Activated naive CD4-positive, alpha-beta T cell treated with anti-CD3 and anti-CD28 coated beads for 36 hours (primary cell): ENCODE data around the gene MGAT1. TPM values are rescaled to one million over a fixed set of nuclear protein-coding genes. Genes with fewer than 3 reads are reported as not detected.

Source experiments
- CTCF ChIA-PET: fragments of 350-600 bp; sonication (Branson Sonifier 250); formaldehyde crosslinking; loops from one replicate; lab custom pipeline; 2021; ENCODE audit warnings: antibody characterized with exemption; lab: Charles Lee
- DNase-seq: peaks from one replicate; pipeline ENCODE4 v3.0.0-alpha.2; 2020
- H3K27ac Mint-ChIP-seq: one replicate; pipeline ENCODE4 v1.8.0; 2021; ENCODE audit warnings: mild to moderate bottlenecking, mixed read lengths
- H3K27me3 Mint-ChIP-seq: one replicate; pipeline ENCODE4 v1.8.0; 2021; ENCODE audit warnings: low read depth, mixed read lengths
- H3K36me3 Mint-ChIP-seq: one replicate; pipeline ENCODE4 v1.8.0; 2021; ENCODE audit warnings: low read depth, mixed read lengths
- H3K4me1 Mint-ChIP-seq: one replicate; pipeline ENCODE4 v1.8.0; 2021; ENCODE audit warnings: low read depth, mixed read lengths
- H3K4me3 Mint-ChIP-seq: one replicate; pipeline ENCODE4 v1.8.0; 2021; ENCODE audit warnings: mild to moderate bottlenecking, moderate library complexity, mixed read lengths
- H3K9me3 Mint-ChIP-seq: one replicate; pipeline ENCODE4 v1.8.0; 2021; ENCODE audit warnings: mixed read lengths
- intact Hi-C: fragments of 100-400 bp; cut with micrococcal nuclease; formaldehyde crosslinking; loops from one replicate; pipeline ENCODE4 v1.15.1; 2023
- total RNA-seq, 2 experiments: library from RNA; stranded (reverse); gene quantifications; one replicate each; pipeline ENCODE4 v1.2.3, GENCODE V29; 2021

Gene MGAT1
- total RNA-seq, 2 experiments from 2014 or later = 70.0 to 75.2 TPM

GRCh38 chr5:180809403-180810209 lies 7.0 kb upstream of the MGAT1 start:
- H3K27ac Mint-ChIP-seq = peak overlapping the region; percentile 99
- H3K36me3 Mint-ChIP-seq = peaks cover 21% of the 10 kb centered on the region
- DNase-seq = peak; percentile 91
- peak overlapping the region; percentile 98 for H3K4me3 Mint-ChIP-seq
- peaks cover 71% of the 10 kb centered on the region for H3K4me1 Mint-ChIP-seq
- no peaks in the 10 kb centered on the region for H3K9me3 Mint-ChIP-seq
- no peaks in the 10 kb centered on the region for H3K27me3 Mint-ChIP-seq
- intact Hi-C loops = loop anchor here (1.0 to 10.0 kb wide), 7 partner anchors 7 to 1075 kb away; partner anchors contain the start of genes MAML1, MGAT1, TRIM41 and ZFP62
- CTCF ChIA-PET = interaction anchor here (1.0 to 2.5 kb wide), 3 partner anchors 10 to 21 kb away, joined by 4 to 17 read pairs (median 4); no protein-coding TSS in a partner anchor

GRCh38 chr5:180808461-180809000 lies 5.9 kb upstream of the MGAT1 start:
- Mint-ChIP-seq H3K4me1 (peaks cover 66% of the 10 kb centered on the region), H3K27ac (peak overlapping the region; percentile 99), H3K4me3 (peak overlapping the region; percentile 98), H3K36me3 (peaks cover 22% of the 10 kb centered on the region), H3K27me3 (no peaks in the 10 kb centered on the region), H3K9me3 (no peaks in the 10 kb centered on the region)
- CTCF ChIA-PET = interaction anchor here (0.9 to 2.5 kb wide), 3 partner anchors 9 to 22 kb away, joined by 3 to 17 read pairs (median 4); no protein-coding TSS in a partner anchor
- intact Hi-C loops = loop anchor here (2.0 to 10.0 kb wide), 2 partner anchors 352 to 1074 kb away; partner anchors contain the start of gene MAML1
- peak; percentile 12 for DNase-seq

- Mint-ChIP-seq H3K27me3 (no peaks in the 10 kb centered on the region), H3K4me1 (peaks cover 59% of the 10 kb centered on the region), H3K4me3 (peak overlapping the region; percentile 98), H3K27ac (peak overlapping the region; percentile 99), H3K36me3 (peaks cover 22% of the 10 kb centered on the region), H3K9me3 (no peaks in the 10 kb centered on the region)
- intact Hi-C loops = loop anchor here (2.0 to 10.0 kb wide), 2 partner anchors 353 to 1073 kb away; partner anchors contain the start of gene MAML1
- CTCF ChIA-PET = interaction anchor here (0.9 to 2.5 kb wide), 4 partner anchors 8 to 23 kb away, joined by 3 to 17 read pairs (median 4); no protein-coding TSS in a partner anchor
- DNase-seq = peak; percentile 5
Observed at GRCh38 chr5:180807654-180808414, 5.2 kb upstream of the MGAT1 start.

- H3K4me1 Mint-ChIP-seq = peaks cover 56% of the 10 kb centered on the region
- CTCF ChIA-PET = interaction anchor here (0.8 to 1.1 kb wide), 3 partner anchors 12 to 21 kb away, joined by 3 to 5 read pairs (median 4); no protein-coding TSS in a partner anchor
- no peak for DNase-seq
- intact Hi-C loops = loop anchor here (10.0 kb wide), 1 partner anchor 1072 kb away; the partner anchor contains the start of gene MAML1
- peak overlapping the region; percentile 99 for H3K27ac Mint-ChIP-seq
- H3K4me3 Mint-ChIP-seq = peak overlapping the region; percentile 98
- H3K36me3 Mint-ChIP-seq = peaks cover 22% of the 10 kb centered on the region
- no peaks in the 10 kb centered on the region for H3K27me3 Mint-ChIP-seq
- no peaks in the 10 kb centered on the region for H3K9me3 Mint-ChIP-seq
Observed at GRCh38 chr5:180807046-180807445, 4.4 kb upstream of the MGAT1 start.

- Mint-ChIP-seq H3K4me1 (peaks cover 55% of the 10 kb centered on the region), H3K27ac (peak overlapping the region; percentile 99), H3K9me3 (no peaks in the 10 kb centered on the region), H3K36me3 (peaks cover 24% of the 10 kb centered on the region), H3K27me3 (no peaks in the 10 kb centered on the region), H3K4me3 (peak overlapping the region; percentile 98)
- intact Hi-C loops = loop anchor here (10.0 kb wide), 1 partner anchor 1072 kb away; the partner anchor contains the start of gene MAML1
- CTCF ChIA-PET = interaction anchor here (0.8 to 1.1 kb wide), 3 partner anchors 12 to 24 kb away, joined by 3 to 5 read pairs (median 3); no protein-coding TSS in a partner anchor
- DNase-seq = peak; percentile 16
Observed at GRCh38 chr5:180806351-180807011, 3.9 kb upstream of the MGAT1 start.

- Mint-ChIP-seq H3K27me3 (no peaks in the 10 kb centered on the region), H3K4me1 (peaks cover 76% of the 10 kb centered on the region), H3K36me3 (peaks cover 36% of the 10 kb centered on the region), H3K9me3 (no peaks in the 10 kb centered on the region), H3K27ac (peak overlapping the region; percentile 99), H3K4me3 (peak overlapping the region; percentile 98)
- DNase-seq = peak; percentile 53
- intact Hi-C loops = loop anchor here (5.0 to 10.0 kb wide), 3 partner anchors 312 to 1069 kb away; partner anchors contain the start of genes CNOT6 and MAML1
- CTCF ChIA-PET = interaction anchor here (0.5 to 1.5 kb wide), 4 partner anchors 9 to 64 kb away, joined by 3 to 5 read pairs (median 4); no protein-coding TSS in a partner anchor
Observed at GRCh38 chr5:180804129-180804618, 1.6 kb upstream of the MGAT1 start.

- no peaks in the 10 kb centered on the region for H3K27me3 Mint-ChIP-seq
- intact Hi-C loops = loop anchor here (1.0 to 10.0 kb wide), 4 partner anchors 29 to 1069 kb away; partner anchors contain the start of genes CNOT6 and MAML1
- H3K4me3 Mint-ChIP-seq = peak overlapping the region; percentile 98
- peak overlapping the region; percentile 99 for H3K27ac Mint-ChIP-seq
- peaks cover 76% of the 10 kb centered on the region for H3K4me1 Mint-ChIP-seq
- CTCF ChIA-PET = interaction anchor here (0.6 to 1.5 kb wide), 5 partner anchors 10 to 291 kb away, joined by 3 to 4 read pairs (median 3); no protein-coding TSS in a partner anchor
- peaks cover 39% of the 10 kb centered on the region for H3K36me3 Mint-ChIP-seq
- DNase-seq = peak; percentile 91
- H3K9me3 Mint-ChIP-seq = no peaks in the 10 kb centered on the region
Observed at GRCh38 chr5:180803181-180804128, 849 bp upstream of the MGAT1 start.

GRCh38 chr5:180801596-180802324 lies 846 bp downstream of the MGAT1 start:
- Mint-ChIP-seq H3K27me3 (no peaks in the 10 kb centered on the region), H3K36me3 (peaks cover 30% of the 10 kb centered on the region)

GRCh38 chr5:180799902-180800801 lies 2.5 kb downstream of the MGAT1 start:
- Mint-ChIP-seq H3K27me3 (no peaks in the 10 kb centered on the region), H3K36me3 (peaks cover 23% of the 10 kb centered on the region), H3K9me3 (no peaks in the 10 kb centered on the region), H3K27ac (peak overlapping the region; percentile 72), H3K4me3 (no peak overlapping the region), H3K4me1 (peaks cover 77% of the 10 kb centered on the region)
- peak; percentile 42 for DNase-seq
- CTCF ChIA-PET = interaction anchor here (0.6 to 1.0 kb wide), 4 partner anchors 8 to 272 kb away, joined by 3 to 4 read pairs (median 3); no protein-coding TSS in a partner anchor
- intact Hi-C loops = loop anchor here (5.0 to 10.0 kb wide), 3 partner anchors 308 to 1065 kb away; partner anchors contain the start of genes CNOT6 and MAML1

More at GRCh38 chr5:180801596-180802324, 846 bp downstream of the MGAT1 start:
- Mint-ChIP-seq H3K4me3 (peak overlapping the region; percentile 98), H3K9me3 (no peaks in the 10 kb centered on the region), H3K27ac (peak overlapping the region; percentile 82), H3K4me1 (peaks cover 76% of the 10 kb centered on the region)
- DNase-seq = no peak
- intact Hi-C loops = loop anchor here (1.0 to 10.0 kb wide), 5 partner anchors 9 to 1067 kb away; partner anchors contain the start of genes CNOT6 and MAML1
- CTCF ChIA-PET = interaction anchor here (1.1 to 1.4 kb wide), 4 partner anchors 13 to 58 kb away, joined by 3 to 6 read pairs (median 4); no protein-coding TSS in a partner anchor
